Mononuclear cell (primary cell): ENCODE results near the gene NEDD4. TPM values are rescaled to one million over a fixed set of nuclear protein-coding genes. Genes with fewer than 3 reads are reported as not detected.

Experiments used
- H3K27me3 ChIP-seq: 2 replicates; pipeline ENCODE4 v1.6.0; 2011; ENCODE audit warnings: low read length, control low read depth; ENCODE audit not compliant: insufficient read depth
- H3K4me1 ChIP-seq: 2 replicates; pipeline ENCODE4 v1.5.1; 2011; ENCODE audit warnings: mild to moderate bottlenecking, low read length, control low read depth; ENCODE audit not compliant: insufficient read depth
- H3K4me3 ChIP-seq: 2 replicates; pipeline ENCODE4 v1.5.1; 2011; ENCODE audit warnings: mild to moderate bottlenecking, low read length, moderate library complexity
- H3K9me3 ChIP-seq: 2 replicates; pipeline ENCODE4 v1.5.1; 2011; ENCODE audit warnings: low read depth, mild to moderate bottlenecking, control low read depth, low read length
- total RNA-seq: library from RNA; depleted of rRNA; stranded (reverse); fragments of >200 nt; gene quantifications from one replicate; pipeline ENCODE4 v1.2.3, GENCODE V29; 2012

NEDD4 gene
- total RNA-seq, 1 donor: 2.6 TPM

DNA sequence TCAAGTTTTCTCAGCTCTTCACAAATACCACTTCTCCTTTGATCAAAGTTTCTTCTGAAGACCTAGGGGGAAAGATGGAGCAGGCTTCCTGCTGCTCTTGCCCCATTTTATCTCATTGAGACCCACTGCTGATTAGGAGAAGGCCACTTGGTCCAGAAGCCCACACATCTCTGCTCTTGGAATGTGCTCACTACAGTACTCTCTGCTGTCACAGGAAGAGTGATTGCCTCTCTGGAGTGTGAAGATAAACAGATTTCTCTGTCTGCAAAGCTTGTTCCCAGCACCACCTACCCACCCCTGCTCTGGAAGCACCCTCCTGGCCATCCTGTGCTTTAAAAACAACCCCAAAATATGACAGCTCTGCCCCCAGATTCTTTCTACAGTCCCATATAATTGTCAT, 209.1 kb downstream of the NEDD4 start:
- no peaks in the 10 kb centered on the region for H3K9me3 ChIP-seq
- H3K4me3 ChIP-seq: no peak overlapping the region
- H3K27me3 ChIP-seq: no peaks in the 10 kb centered on the region
- no peaks in the 10 kb centered on the region for H3K4me1 ChIP-seq

DNA sequence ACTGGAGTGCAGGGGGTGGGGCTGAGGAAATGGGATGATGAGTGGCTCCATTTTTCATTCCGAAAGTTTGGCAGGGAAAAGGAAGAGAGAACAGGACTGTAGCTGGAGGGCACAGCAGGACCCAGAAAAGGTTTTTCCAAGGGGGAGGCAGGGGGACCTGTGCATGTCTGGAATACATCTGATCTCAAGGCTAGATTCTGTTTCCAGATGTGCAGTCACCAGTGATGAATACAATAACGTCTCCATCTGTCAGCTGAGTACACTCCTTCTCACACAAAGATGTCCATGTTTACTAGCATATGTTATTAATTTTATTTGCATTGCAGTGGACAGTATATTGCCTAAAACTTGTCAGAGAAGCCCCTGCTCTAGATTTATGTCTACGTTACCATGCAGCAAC, 210.5 kb downstream of the NEDD4 start:
- Histone ChIP-seq H3K4me3 (no peak overlapping the region), H3K9me3 (no peaks in the 10 kb centered on the region), H3K4me1 (no peaks in the 10 kb centered on the region), H3K27me3 (no peaks in the 10 kb centered on the region)

DNA sequence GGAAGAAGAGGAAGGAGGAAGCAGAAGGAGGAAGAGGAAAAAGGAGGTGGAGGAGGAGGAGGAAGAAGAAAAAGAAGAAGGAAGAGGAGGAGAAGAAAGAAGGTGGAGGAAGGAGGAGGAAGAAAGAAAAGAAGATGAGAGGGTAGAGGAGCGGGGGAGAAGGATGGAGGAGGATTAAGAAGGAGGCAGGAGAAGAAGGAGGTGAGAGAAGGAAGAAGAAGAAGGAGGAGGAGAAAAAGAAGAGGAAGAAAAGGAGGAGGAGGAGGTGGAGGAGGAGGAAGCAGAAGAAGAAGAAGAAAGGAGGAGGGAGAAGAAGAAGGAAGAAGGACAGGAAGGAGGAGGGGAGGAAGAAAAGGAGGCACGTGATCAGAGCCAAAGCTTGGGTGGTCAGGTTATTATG, 213.1 kb downstream of the NEDD4 start:
- Histone ChIP-seq H3K4me3 (no peak overlapping the region), H3K9me3 (no peaks in the 10 kb centered on the region), H3K4me1 (no peaks in the 10 kb centered on the region), H3K27me3 (no peaks in the 10 kb centered on the region)

DNA sequence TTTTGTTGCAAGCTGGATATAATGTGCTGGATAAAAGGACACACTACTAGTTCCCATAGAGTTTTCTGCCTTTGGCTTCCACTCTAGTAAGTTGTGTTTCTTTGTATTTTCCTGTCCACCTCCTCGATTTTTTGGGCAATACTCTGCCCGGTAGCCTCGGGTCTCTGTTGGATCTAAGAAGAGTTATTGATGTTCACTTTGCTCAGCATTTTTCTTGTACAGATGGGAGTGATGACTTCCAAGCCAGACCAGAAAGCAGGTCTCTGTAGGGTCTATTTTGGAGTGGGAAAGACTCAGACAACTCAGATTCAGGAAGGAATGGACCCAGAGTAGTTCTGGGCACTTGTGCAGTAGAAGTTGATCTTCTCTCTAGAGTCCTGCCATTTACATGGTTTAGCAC, 214.5 kb downstream of the NEDD4 start:
- Histone ChIP-seq H3K4me1 (no peaks in the 10 kb centered on the region), H3K9me3 (no peaks in the 10 kb centered on the region)

More for the DNA sequence above, 214.5 kb downstream of the NEDD4 start:
- H3K27me3 ChIP-seq: no peaks in the 10 kb centered on the region
- no peak overlapping the region for H3K4me3 ChIP-seq
